ENCODE results near the gene GAN.

DNA sequence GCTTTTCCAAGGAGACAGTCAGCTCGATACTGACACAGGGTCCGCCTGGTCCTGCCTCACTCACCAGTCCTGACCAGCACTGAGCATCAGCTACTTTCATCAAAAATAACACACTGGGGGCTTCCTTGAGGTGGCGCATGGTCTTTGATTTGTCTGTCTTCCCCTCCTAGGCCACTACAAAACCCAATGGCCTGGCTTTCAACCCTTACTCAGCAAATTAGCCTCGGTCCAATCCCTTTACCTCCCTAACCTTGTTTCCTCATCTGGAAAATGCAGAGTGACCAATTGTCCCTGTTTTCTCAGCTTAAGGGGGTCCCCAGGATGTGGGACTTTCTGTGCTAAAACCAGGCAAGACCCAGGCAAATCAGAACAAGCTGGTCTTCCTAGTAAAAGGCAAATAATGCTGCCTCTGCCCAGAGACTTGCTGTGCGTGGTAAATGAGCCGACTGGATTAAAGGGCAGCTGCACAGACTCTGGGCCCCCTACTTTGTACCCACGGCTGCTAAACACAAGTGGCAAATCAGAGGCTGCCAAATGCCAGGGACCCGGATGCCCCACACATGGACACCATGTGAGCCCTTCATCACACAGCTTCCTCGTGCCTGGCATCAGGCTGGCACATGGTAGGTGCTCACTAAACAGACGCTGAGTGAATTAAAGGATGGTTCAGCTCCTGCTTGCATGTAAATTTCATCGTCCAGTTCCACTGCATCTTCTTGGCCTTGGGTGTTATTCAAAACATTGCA lies 98.7 kb downstream of the GAN start:
- TF ChIP-seq EZH2phosphoT487 (IDR thresholded peaks at IDR 0.05; ENCODE audit: insufficient read depth, low read depth) (no peak), EZH2 (IDR thresholded peaks at IDR 0.05; ENCODE audit: insufficient read depth, poor library complexity, severe bottlenecking) (no peak)

Data from GM23248 (cell line).